GM23338 (cell line): ENCODE results near the gene MORC3. TPM values are rescaled to one million over a fixed set of nuclear protein-coding genes. Genes with fewer than 3 reads are reported as not detected.

Experiments
- ATAC-seq: fragments of 200-7000 bp; cut with Tn5 transposase; 3 replicates; pipeline ENCODE4 v1.9.1; 2020
- DNase-seq: peaks from one replicate; pipeline ENCODE4 v3.0.0-alpha.2; 2015; ENCODE audit warnings: low spot score
- H2AFZ ChIP-seq: fragments of 200-600 bp; sonication (generic); 2 replicates; pipeline ENCODE4 v1.8.0; 2016; ENCODE audit warnings: antibody characterized with exemption, mild to moderate bottlenecking, moderate library complexity
- H3F3A ChIP-seq: fragments of 200-600 bp; sonication (generic); replicated peaks from 2 replicates; pipeline ENCODE4 v1.8.0; 2017; ENCODE audit warnings: antibody characterized with exemption, mixed run types, low read depth
- H3K27ac ChIP-seq: fragments of 200-600 bp; sonication (generic); 2 replicates; pipeline ENCODE4 v1.6.1; 2016; ENCODE audit warnings: low read depth
- H3K27me3 ChIP-seq: fragments of 200-600 bp; sonication (generic); 2 replicates; pipeline ENCODE4 v1.8.0; 2016; ENCODE audit warnings: mild to moderate bottlenecking, mixed run types, moderate library complexity; ENCODE audit not compliant: insufficient read depth
- H3K36me3 ChIP-seq: fragments of 200-600 bp; sonication (generic); 2 replicates; pipeline ENCODE4 v1.8.0; 2016; ENCODE audit warnings: mild to moderate bottlenecking; ENCODE audit not compliant: insufficient read depth
- H3K4me1 ChIP-seq: fragments of 200-600 bp; sonication (generic); 2 replicates; pipeline ENCODE4 v1.8.0; 2016; ENCODE audit warnings: mild to moderate bottlenecking, moderate library complexity; ENCODE audit not compliant: insufficient read depth
- H3K4me2 ChIP-seq: fragments of 200-600 bp; sonication (generic); 2 replicates; pipeline ENCODE4 v1.7.1; 2017; ENCODE audit warnings: mixed run types
- H3K4me3 ChIP-seq: fragments of 200-600 bp; sonication (generic); 2 replicates; pipeline ENCODE4 v1.6.1; 2016; ENCODE audit warnings: mixed run types
- H3K79me2 ChIP-seq: fragments of 200-600 bp; sonication (generic); replicated peaks from 2 replicates; pipeline ENCODE4 v1.8.0; 2017; ENCODE audit warnings: mild to moderate bottlenecking; ENCODE audit not compliant: insufficient read depth
- H3K9me2 ChIP-seq: fragments of 200-600 bp; sonication (generic); 2 replicates; pipeline ENCODE4 v1.8.0; 2017; ENCODE audit not compliant: insufficient read depth
- H4K20me1 ChIP-seq: fragments of 200-600 bp; sonication (generic); replicated peaks from 2 replicates; pipeline ENCODE4 v1.8.0; 2017; ENCODE audit warnings: mild to moderate bottlenecking; ENCODE audit not compliant: insufficient read depth
- H3K27ac Mint-ChIP-seq: 2 replicates; pipeline ENCODE4 v1.8.0; 2020; ENCODE audit warnings: inconsistent platforms, mild to moderate bottlenecking, moderate library complexity, mixed read lengths
- H3K27me3 Mint-ChIP-seq: 3 replicates; pipeline ENCODE4 v1.8.0; 2022; ENCODE audit warnings: low read depth, mild to moderate bottlenecking, moderate library complexity, mixed read lengths, inconsistent platforms; ENCODE audit not compliant: insufficient read depth, poor library complexity
- H3K36me3 Mint-ChIP-seq: 3 replicates; pipeline ENCODE4 v1.8.0; 2021; ENCODE audit warnings: low read depth, mild to moderate bottlenecking, inconsistent platforms, moderate library complexity, mixed read lengths
- H3K4me1 Mint-ChIP-seq: 3 replicates; pipeline ENCODE4 v1.8.0; 2020; ENCODE audit warnings: mild to moderate bottlenecking, inconsistent platforms, mixed read lengths
- H3K4me3 Mint-ChIP-seq: 3 replicates; pipeline ENCODE4 v1.8.0; 2021; ENCODE audit warnings: moderate library complexity, mild to moderate bottlenecking, inconsistent platforms, mixed read lengths
- H3K9me3 Mint-ChIP-seq: 3 replicates; pipeline ENCODE4 v1.8.0; 2020; ENCODE audit warnings: moderate library complexity, mild to moderate bottlenecking, inconsistent platforms, mixed read lengths
- CREB1 ChIP-seq: fragments of 250-450 bp; sonication (Bioruptor Pico); IDR thresholded peaks from 2 replicates; pipeline ENCODE4 v1.5.0; 2020; ENCODE audit warnings: low read depth, mild to moderate bottlenecking, moderate library complexity
- CTCF ChIP-seq, 2 experiments: fragments of 200-600 bp in 1 of 2; sonication (generic) in 1 of 2; conservative IDR thresholded peaks; 2 replicates each; pipeline versions ENCODE4 v1.5.1 to v1.6.1; 2016 to 2017; ENCODE audit warnings: antibody characterized with exemption in 2 of 2, low read depth in 2 of 2, mild to moderate bottlenecking in 2 of 2, moderate library complexity in 1 of 2
- EZH2 ChIP-seq: fragments of 200-600 bp; sonication (generic); IDR thresholded peaks from one replicate; pipeline ENCODE4 v1.8.0; 2017; ENCODE audit warnings: antibody characterized with exemption, mild to moderate bottlenecking, low read depth; ENCODE audit not compliant: unreplicated experiment
- EZH2phosphoT487 ChIP-seq: fragments of 200-600 bp; sonication (generic); IDR thresholded peaks from one replicate; pipeline ENCODE4 v1.8.1; 2018; ENCODE audit warnings: antibody characterized with exemption; ENCODE audit not compliant: unreplicated experiment
- JUNB ChIP-seq: IDR thresholded peaks from one replicate; pipeline ENCODE4 v1.6.1; 2016; ENCODE audit warnings: antibody characterized with exemption; ENCODE audit not compliant: unreplicated experiment
- NANOG ChIP-seq: IDR thresholded peaks from 2 replicates; pipeline ENCODE4 v1.6.1; 2016; ENCODE audit warnings: antibody characterized with exemption, borderline replicate concordance
- POLR2AphosphoS5 ChIP-seq: IDR thresholded peaks from 2 replicates; pipeline ENCODE4 v1.6.1; 2016; ENCODE audit warnings: antibody characterized with exemption, low read depth
- REST ChIP-seq: IDR thresholded peaks from one replicate; pipeline ENCODE4 v1.6.1; 2018; ENCODE audit warnings: antibody characterized with exemption; ENCODE audit not compliant: unreplicated experiment
- STAT1 ChIP-seq: IDR thresholded peaks from one replicate; pipeline ENCODE4 v1.6.1; 2016; ENCODE audit warnings: antibody characterized with exemption; ENCODE audit not compliant: unreplicated experiment
- ZNF114 ChIP-seq: fragments of 250-450 bp; sonication (Bioruptor Pico); IDR thresholded peaks from 2 replicates; pipeline ENCODE4 v1.5.0; 2020; ENCODE audit warnings: mild to moderate bottlenecking, moderate library complexity
- ZNF331 ChIP-seq: fragments of 250-450 bp; sonication (Bioruptor Pico); IDR thresholded peaks from 2 replicates; pipeline ENCODE4 v1.5.0; 2020; ENCODE audit warnings: low read depth, mild to moderate bottlenecking, moderate library complexity
- ZNF462 ChIP-seq: fragments of 250-450 bp; sonication (Bioruptor Pico); IDR thresholded peaks from 2 replicates; pipeline ENCODE4 v1.5.0; 2020; ENCODE audit warnings: mild to moderate bottlenecking, moderate library complexity
- polyA plus RNA-seq: library from polyadenylated mRNA; unstranded; fragments of >200 nt; fragmentation: Nextera tagmentation; extraction: Ambion mirVana; gene quantifications from 2 replicates; pipeline ENCODE4 v1.2.1, GENCODE V29; 2016
- total RNA-seq: library from RNA; depleted of rRNA; stranded (reverse); fragments of >200 nt; shearing (Covaris generic); gene quantifications from 2 replicates; pipeline ENCODE4 v1.2.3, GENCODE V29; 2014
- TF ChIP-seq, protein P1 (sequence below): IDR thresholded peaks from 2 replicates; pipeline ENCODE4 v1.6.1; 2016; ENCODE audit warnings: antibody characterized with exemption

The MORC3 gene
- total and polyA plus RNA-seq, 2 experiments from 2014 or later: 11.5 to 25.4 TPM

DNA sequence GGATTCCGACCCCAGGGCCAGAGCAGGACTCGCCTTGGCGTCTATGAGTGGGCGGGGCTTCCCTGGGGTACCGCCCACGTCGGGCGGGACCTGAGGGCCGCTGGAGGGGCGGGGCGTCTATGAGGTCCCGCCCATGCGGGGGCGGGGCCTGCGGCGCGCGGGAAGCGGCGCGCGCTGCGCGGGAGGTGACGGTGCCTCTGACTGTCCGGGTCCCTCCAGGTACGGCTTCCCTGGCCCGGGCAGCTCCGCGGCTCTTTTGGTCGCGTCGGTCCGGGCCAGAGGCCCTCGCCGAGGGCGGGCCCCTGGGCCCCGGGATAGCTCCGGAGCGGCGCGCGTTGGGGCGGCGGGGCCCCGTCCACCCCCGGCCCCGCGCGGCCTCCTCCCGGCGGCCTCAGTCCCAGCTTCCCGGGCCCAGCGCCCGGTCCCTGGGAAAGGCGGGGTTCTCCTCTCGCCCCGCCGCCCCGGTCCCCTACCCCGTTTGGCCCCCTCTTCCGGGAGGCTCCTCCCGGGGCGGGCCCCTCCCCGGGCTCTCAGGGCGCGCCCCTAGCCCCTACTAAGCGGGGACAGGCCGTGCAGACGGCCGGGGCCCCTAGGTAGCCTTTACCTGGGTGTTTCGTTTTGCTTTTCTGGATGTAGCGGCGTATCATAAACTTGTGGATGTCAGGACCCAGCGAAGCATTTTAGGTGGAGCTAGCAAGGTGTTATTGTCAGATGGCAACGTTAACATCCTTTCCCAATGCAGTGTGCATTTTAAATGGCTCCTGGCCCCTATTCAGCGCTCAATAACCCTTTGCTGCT lies 65.4 kb downstream of the MORC3 start, which contains the start of gene CHAF1B:
Gene CHAF1B (plus strand): TSS at position 160 of the 798 bp plus-strand sequence. CDS start 745 bp downstream, outside the sequence.
- peaks cover 14% of the 10 kb centered on the region for H3K27me3 Mint-ChIP-seq
- no peak within 1 kb of the TSS for H3K27ac Mint-ChIP-seq
- no peaks in the 10 kb centered on the region for H3K27me3 ChIP-seq
- H3K4me1 ChIP-seq: peaks cover 11% of the 10 kb centered on the region; the same call in 1 of the 2 replicates
- H3K4me3 ChIP-seq: peak within 1 kb of the TSS; percentile 97
- H3K79me2 ChIP-seq: no peaks in the 10 kb centered on the region
- H3K4me1 Mint-ChIP-seq: peaks cover 14% of the 10 kb centered on the region
- peaks cover 8% of the 10 kb centered on the region for H3F3A ChIP-seq
- no peaks in the 10 kb centered on the region for H3K36me3 ChIP-seq
- no peaks in the 10 kb centered on the region for H4K20me1 ChIP-seq
- DNase-seq: peak; percentile 84
- peak; percentile 83 for ATAC-seq
- TF ChIP-seq STAT1 (no peak), EZH2phosphoT487 (no peak), ZNF114 (CRISPR knock-in tag) (no peak), NANOG (no peak), EZH2 (no peak), REST (no peak), JUNB (no peak), POLR2AphosphoS5 (peak; percentile 61), ZNF462 (CRISPR knock-in tag) (no peak), CTCF (conservative IDR thresholded peaks at IDR 0.05; ENCODE audit: low read depth in 2 of 2) (no peak), CREB1 (CRISPR knock-in tag) (0 out of 2 replicates have a peak, but pooled peaks have one; percentile 22), ZNF331 (CRISPR knock-in tag) (no peak)
- TF ChIP-seq, protein P1, sequence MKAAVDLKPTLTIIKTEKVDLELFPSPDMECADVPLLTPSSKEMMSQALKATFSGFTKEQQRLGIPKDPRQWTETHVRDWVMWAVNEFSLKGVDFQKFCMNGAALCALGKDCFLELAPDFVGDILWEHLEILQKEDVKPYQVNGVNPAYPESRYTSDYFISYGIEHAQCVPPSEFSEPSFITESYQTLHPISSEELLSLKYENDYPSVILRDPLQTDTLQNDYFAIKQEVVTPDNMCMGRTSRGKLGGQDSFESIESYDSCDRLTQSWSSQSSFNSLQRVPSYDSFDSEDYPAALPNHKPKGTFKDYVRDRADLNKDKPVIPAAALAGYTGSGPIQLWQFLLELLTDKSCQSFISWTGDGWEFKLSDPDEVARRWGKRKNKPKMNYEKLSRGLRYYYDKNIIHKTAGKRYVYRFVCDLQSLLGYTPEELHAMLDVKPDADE: no peak
- peak within 1 kb of the TSS; percentile 98 for H2AFZ ChIP-seq
- H3K27ac ChIP-seq: peak within 1 kb of the TSS; percentile 66
- H3K4me3 Mint-ChIP-seq: peak within 1 kb of the TSS; percentile 79
- peak within 1 kb of the TSS; percentile 94 for H3K4me2 ChIP-seq
- peaks cover 21% of the 10 kb centered on the region for H3K36me3 Mint-ChIP-seq
- H3K9me2 ChIP-seq: peaks cover 4% of the 10 kb centered on the region
- H3K9me3 Mint-ChIP-seq: no peaks in the 10 kb centered on the region; the same call in 2 of the 3 replicates
